GM21786 (cell line): ENCODE data around the gene TNFAIP8L3.

Experiments
- ATAC-seq: cut with Tn5 transposase; IDR thresholded peaks from one replicate; pipeline ENCODE4 v1.9.1; 2021; ENCODE audit not compliant: unreplicated experiment

Gene TNFAIP8L3

GRCh38 chr15:51117270-51117669 lies 22.6 kb upstream of the TNFAIP8L3 start:
- ATAC-seq = no peak

- ATAC-seq = no peak
These were observed 19.9 kb upstream of the TNFAIP8L3 start for GRCh38 chr15:51114437-51115119.

DNA sequence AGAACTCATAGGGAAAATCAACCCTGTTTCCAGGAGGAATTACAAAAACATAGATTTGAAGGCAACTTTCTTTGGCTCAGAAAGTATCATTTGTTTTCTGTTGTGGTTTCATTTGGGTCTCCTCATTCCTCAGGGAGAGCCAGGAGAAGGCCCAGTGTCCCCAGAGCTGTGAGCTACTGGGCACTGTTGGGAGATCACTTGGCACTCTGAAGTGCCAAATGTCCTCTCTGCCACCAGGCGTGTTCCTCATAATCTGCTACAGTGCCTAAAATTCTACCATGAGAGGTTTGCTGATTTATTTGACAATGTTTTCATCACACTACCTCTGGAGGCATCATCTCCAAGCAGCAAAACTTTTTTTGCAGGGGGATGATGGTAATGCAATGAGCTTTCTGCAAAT lies 17.4 kb upstream of the TNFAIP8L3 start:
- ATAC-seq = no peak

- ATAC-seq = no peak
These were observed 16.4 kb upstream of the TNFAIP8L3 start for GRCh38 chr15:51111061-51111460.

GRCh38 chr15:51110171-51110570 lies 15.5 kb upstream of the TNFAIP8L3 start:
- no peak for ATAC-seq

DNA sequence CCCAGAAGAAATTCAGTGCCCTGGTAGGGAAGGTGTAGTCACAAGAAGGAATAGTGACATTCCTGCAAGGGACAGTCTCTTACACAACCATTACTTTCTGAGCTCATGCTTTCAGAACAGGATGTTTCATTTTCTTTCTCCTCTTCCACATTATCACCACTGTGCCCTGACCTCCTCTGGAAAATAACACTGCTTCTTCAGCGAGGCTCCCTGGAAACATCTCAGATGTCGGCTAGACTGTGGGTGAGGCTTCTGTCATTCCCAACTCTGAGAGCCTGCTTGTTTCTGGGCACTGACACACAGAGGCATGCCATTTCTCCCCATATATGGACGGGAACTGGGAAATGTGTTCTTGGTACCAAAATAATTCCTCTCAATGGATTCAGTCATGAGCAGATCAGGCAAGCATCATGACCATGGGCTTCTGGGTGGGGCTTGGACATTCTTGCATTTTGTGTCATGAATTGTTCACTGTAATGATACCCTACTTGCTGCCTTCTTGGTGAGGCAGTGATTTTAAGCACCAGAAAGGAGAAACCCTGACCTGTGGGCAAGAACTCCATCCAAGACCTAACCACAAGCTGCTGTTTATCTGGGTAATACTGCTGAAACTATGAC lies 14.3 kb upstream of the TNFAIP8L3 start:
- ATAC-seq = no peak

DNA sequence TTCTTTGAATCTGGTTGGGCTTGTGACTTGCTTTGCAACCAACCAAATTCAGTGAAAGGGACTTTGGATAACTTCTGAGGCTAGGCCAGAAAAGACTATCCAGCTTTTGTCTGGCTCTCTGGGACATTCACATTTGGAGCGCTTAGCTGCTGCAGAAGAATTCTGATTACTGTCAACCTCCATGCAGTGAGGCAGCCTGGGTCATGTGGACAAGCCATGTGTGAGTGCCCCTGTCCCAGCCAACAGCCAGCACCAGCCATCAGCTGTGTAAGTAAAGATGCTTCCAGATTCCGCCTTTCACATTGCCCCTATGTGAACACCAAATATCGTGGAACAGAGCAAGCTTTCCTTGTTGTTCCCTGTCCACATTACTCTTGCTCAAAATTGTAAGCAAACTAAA lies 12.9 kb upstream of the TNFAIP8L3 start:
- no peak for ATAC-seq

GRCh38 chr15:51106481-51106880 lies 11.8 kb upstream of the TNFAIP8L3 start:
- ATAC-seq = no peak

DNA sequence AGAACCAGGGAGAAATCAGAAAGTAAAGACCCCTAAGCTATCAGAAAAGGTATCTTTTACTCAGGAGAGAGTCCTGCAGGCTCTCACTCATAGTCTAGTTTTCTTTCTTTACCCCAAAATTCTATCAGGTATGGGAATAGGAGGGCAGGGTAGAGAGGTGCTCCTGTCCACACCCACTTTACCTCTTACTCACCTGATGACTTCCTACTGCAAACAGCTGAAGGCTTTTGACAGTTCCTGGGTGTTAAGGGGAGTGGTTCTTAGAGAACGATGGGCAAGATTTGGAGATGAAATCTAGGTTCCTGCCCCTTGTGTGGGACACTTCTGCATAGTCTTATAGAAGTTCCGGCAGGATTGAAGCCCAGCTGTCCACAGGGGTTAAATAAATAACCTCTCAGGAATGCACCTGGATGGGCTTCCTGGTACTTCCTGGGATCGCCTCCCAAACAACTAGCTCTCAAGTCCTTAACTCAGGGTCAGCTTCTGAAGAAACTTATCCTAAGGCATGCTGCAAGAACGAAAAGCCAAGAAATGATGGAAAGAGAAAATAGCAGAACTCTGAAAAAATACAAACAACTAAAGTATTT lies 10.8 kb upstream of the TNFAIP8L3 start:
- no peak for ATAC-seq

GRCh38 chr15:51104512-51104911 lies 9.8 kb upstream of the TNFAIP8L3 start:
- no peak for ATAC-seq

DNA sequence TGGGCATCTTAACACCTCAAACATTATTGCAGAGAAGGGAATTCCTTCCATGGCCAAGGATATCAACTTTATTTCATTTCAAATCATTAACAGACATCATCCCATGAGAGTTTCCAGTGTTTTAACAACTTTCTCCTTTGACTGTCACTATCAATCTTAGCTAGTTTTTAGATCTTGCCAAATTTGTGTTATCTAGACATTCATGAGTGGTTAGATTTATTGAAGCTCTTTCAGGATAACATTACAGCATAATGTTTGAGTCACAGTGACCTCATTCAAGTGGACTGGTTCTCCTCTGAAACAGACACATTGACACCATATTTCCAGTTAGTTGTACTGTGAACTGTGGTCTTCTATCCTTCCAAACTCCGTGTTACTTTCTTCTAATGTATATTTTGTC lies 8.6 kb upstream of the TNFAIP8L3 start:
- ATAC-seq = no peak

- no peak for ATAC-seq
These were observed 6.2 kb upstream of the TNFAIP8L3 start for GRCh38 chr15:51100785-51101489.

DNA sequence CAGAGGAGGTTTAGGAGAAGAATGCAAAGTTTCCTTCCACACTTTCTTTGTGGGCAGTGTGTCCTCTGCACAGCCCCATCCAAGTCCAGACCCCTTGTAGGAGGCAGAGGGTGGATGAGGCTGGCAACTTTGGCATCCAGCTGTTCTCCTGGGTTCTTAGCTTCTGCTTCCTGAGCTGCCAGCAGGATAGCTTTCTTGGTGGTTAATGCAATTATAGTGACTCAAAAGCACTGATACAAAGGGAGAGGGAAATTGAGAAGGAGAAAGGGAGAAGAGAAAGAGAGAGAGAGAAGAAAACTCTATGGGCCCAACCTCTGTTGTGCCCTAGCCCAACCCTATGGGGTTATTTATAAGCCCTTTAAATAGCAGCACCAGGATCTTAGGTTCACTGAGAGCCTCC lies 4.5 kb upstream of the TNFAIP8L3 start:
- ATAC-seq = no peak

DNA sequence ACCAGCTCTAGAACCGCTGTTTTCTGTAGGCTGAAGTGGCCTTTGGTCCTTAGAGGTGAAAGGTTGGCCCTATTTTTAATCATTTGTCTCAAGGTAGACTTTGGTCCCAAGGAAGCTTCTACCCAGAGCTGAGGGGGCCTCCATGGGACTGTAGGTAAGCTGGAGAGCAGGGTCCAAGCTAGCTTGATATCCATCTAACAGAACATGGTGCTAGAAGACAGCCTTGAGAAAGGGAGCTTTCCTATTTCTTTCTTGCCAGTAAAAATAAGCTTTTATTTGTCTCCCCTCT lies 3.6 kb upstream of the TNFAIP8L3 start:
- no peak for ATAC-seq

- ATAC-seq = no peak
These were observed 3.0 kb upstream of the TNFAIP8L3 start for GRCh38 chr15:51097553-51098330.

GRCh38 chr15:51096976-51097375 lies 2.3 kb upstream of the TNFAIP8L3 start:
- ATAC-seq = no peak

DNA sequence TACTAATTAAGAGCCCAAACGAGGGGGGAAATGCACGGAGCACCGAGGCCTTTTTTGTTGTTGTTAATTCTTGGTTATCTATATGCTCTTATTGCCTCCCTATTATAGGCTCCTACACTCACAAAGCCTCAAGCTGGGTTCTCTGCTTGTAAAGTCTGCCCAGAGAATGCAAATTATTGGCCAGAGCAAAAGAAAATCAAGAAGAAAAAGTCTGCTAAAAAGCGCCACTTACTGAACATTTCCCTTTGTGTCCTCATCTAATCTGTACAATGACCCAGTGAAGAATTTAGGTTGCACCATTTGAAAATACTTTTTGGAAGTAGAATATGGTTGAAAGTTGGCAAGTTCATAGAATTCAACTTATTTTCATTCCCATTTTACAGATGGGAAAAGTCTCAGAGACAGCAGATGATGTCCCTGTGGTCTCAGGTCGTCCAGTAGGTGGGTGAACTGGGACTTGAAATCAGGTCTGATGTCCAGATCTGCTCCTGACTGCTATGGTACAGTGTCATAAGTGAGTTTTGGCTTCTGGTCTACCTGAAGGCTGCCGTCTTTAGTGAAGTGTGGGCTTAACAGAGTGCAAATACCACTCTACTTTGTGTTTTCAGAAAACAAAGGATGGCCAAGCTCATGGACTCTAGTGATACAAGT lies 1.1 kb upstream of the TNFAIP8L3 start:
- no peak for ATAC-seq

GRCh38 chr15:51093839-51094605 lies 684 bp downstream of the TNFAIP8L3 start:
- no peak for ATAC-seq

DNA sequence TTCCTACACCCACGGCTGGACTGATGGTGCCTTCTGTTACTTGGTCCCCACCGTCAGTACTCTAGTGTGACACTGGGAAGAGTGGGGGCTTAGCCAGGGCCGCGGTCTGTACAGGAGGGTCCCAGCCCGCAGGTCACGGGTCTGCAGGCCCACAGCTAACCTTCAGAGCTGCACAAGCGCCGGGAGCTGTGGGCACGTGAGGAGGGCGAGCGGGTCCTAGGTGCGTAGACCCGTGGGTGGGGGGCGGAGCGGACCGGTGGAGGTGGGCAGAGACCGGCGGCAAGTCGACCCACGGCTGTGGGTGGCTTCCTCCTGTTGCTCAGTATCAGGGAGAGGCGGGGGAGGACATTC lies 1.2 kb downstream of the TNFAIP8L3 start:
- no peak for ATAC-seq

DNA sequence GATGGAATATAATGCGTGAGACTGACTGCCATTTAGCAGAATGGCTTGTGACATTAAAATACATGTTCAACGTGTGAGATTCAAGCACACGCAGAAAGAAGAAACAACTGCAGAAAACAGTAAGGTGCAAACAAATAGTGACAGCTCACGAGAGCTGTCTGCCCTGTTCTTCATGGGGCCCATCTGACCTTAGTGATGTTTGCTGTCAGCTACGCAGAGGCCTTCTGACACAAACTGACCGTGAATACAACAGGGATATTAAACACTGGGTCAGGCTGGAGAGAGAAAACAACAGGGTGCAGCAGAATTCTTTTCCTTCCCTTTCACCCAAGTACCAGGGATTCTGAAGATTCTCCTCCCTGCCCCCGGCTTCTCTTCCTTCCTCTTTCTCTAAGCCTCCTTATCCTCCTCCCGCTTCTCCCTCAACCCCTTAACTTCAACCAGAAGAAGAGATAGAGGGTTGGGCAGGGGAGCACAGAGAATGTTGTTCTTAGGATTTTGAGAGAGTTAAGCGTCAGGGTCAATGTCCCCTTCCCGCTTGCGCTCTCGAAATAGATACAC lies 2.1 kb downstream of the TNFAIP8L3 start:
- ATAC-seq = no peak
